GM21381 (cell line): ENCODE measurements around the gene EMILIN2.
"Not testable (repeated sequence)": the region's sequence is repeated elsewhere in the genome, so short reads cannot be mapped to it uniquely, and the experiment has no call there.

Experiments used
- ATAC-seq: cut with Tn5 transposase; IDR thresholded peaks from one replicate; pipeline ENCODE4 v1.9.1; 2021; ENCODE audit warnings: mild to moderate bottlenecking, moderate library complexity; ENCODE audit not compliant: unreplicated experiment

EMILIN2 gene

GRCh38 chr18:2843146-2843545, 3.7 kb upstream of the EMILIN2 start:
- no peak for ATAC-seq

GRCh38 chr18:2845172-2845571, 1.6 kb upstream of the EMILIN2 start:
- ATAC-seq = no peak

- ATAC-seq = no peak
These were observed 776 bp downstream of the EMILIN2 start for GRCh38 chr18:2847317-2848246.

GRCh38 chr18:2848247-2849246, 1.7 kb downstream of the EMILIN2 start:
- no peak for ATAC-seq

- no peak for ATAC-seq
These were observed 4.0 kb downstream of the EMILIN2 start for GRCh38 chr18:2850816-2851215.

GRCh38 chr18:2851771-2852170, 5.0 kb downstream of the EMILIN2 start:
- ATAC-seq = no peak

- not testable (repeated sequence) for ATAC-seq
These were observed 5.7 kb downstream of the EMILIN2 start for GRCh38 chr18:2852460-2852859.

GRCh38 chr18:2853173-2853925, 6.5 kb downstream of the EMILIN2 start:
- ATAC-seq = no peak

- ATAC-seq = no peak
These were observed 7.3 kb downstream of the EMILIN2 start for GRCh38 chr18:2853926-2854664.

GRCh38 chr18:2854875-2855274, 8.1 kb downstream of the EMILIN2 start:
- no peak for ATAC-seq

GRCh38 chr18:2855560-2856350, 8.9 kb downstream of the EMILIN2 start:
- no peak for ATAC-seq

GRCh38 chr18:2856547-2857170, 9.9 kb downstream of the EMILIN2 start:
- no peak for ATAC-seq

- ATAC-seq = no peak
These were observed 10.8 kb downstream of the EMILIN2 start for GRCh38 chr18:2857491-2858131.

GRCh38 chr18:2860397-2860796, 13.6 kb downstream of the EMILIN2 start:
- ATAC-seq = not testable (repeated sequence)

- not testable (repeated sequence) for ATAC-seq
These were observed 17.2 kb downstream of the EMILIN2 start for GRCh38 chr18:2863997-2864396.

- ATAC-seq = not testable (repeated sequence)
These were observed 19.7 kb downstream of the EMILIN2 start for GRCh38 chr18:2866465-2866864.

GRCh38 chr18:2869207-2869606, 22.4 kb downstream of the EMILIN2 start:
- no peak for ATAC-seq

GRCh38 chr18:2871111-2871720, 24.4 kb downstream of the EMILIN2 start:
- ATAC-seq = no peak
